IPS DF 4.7 (cell line): Measurements from ENCODE around the gene PAIP2.
"Not testable (repeated sequence)": the region's sequence is repeated elsewhere in the genome, so short reads cannot be mapped to it uniquely, and the experiment has no call there.

Experiments
- DNase-seq: peaks from one replicate; pipeline ENCODE4 v3.0.0-alpha.2; 2013; ENCODE audit warnings: low spot score; ENCODE audit errors: extremely low read depth

Gene PAIP2

GRCh38 chr5:139391570-139392323, 50.1 kb downstream of the PAIP2 start:
- no peak for DNase-seq

- no peak for DNase-seq
These were observed 50.6 kb downstream of the PAIP2 start for GRCh38 chr5:139392324-139392677.

- no peak for DNase-seq
These were observed 51.2 kb downstream of the PAIP2 start for GRCh38 chr5:139392678-139393496.

GRCh38 chr5:139393497-139394122, 52.0 kb downstream of the PAIP2 start:
- DNase-seq = no peak

GRCh38 chr5:139394123-139394653, 52.5 kb downstream of the PAIP2 start:
- no peak for DNase-seq

- no peak for DNase-seq
These were observed 53.3 kb downstream of the PAIP2 start, which contains the start of gene PROB1 for GRCh38 chr5:139394654-139395566. TSS of gene PROB1 (minus strand) at chr5:139395104. CDS start at chr5:139395081, 23 bp downstream.

GRCh38 chr5:139395844-139396640, 54.4 kb downstream of the PAIP2 start:
- no peak for DNase-seq

GRCh38 chr5:139396691-139397090, 55.0 kb downstream of the PAIP2 start:
- no peak for DNase-seq

GRCh38 chr5:139397921-139398320, 56.3 kb downstream of the PAIP2 start:
- DNase-seq = no peak

GRCh38 chr5:139399501-139400121, 58.0 kb downstream of the PAIP2 start:
- no peak for DNase-seq

GRCh38 chr5:139401546-139401945, 59.9 kb downstream of the PAIP2 start:
- no peak for DNase-seq

GRCh38 chr5:139402561-139403158, 61.0 kb downstream of the PAIP2 start:
- DNase-seq = no peak

- DNase-seq = no peak
These were observed 61.7 kb downstream of the PAIP2 start for GRCh38 chr5:139403418-139403786.

GRCh38 chr5:139403787-139404483, 62.3 kb downstream of the PAIP2 start, which contains the start of gene SPATA24:
TSS of gene SPATA24 (minus strand) at chr5:139404089. CDS start at chr5:139404060, 29 bp downstream.
- no peak for DNase-seq

GRCh38 chr5:139404484-139404840, 62.8 kb downstream of the PAIP2 start:
- DNase-seq = no peak

- no peak for DNase-seq
These were observed 65.3 kb downstream of the PAIP2 start for GRCh38 chr5:139406963-139407362.

GRCh38 chr5:139407517-139407916, 65.9 kb downstream of the PAIP2 start:
- no peak for DNase-seq

GRCh38 chr5:139408191-139408590, 66.5 kb downstream of the PAIP2 start:
- DNase-seq = no peak

- not testable (repeated sequence) for DNase-seq
These were observed 67.5 kb downstream of the PAIP2 start for GRCh38 chr5:139409116-139409515.
